Activated CD4-positive, alpha-beta T cell treated with anti-CD3 and anti-CD28 coated beads, Interleukin-2, amount 50 U/mL, for 48 hours (primary cell): ENCODE data around the gene AUH.

Experiments
- DNase-seq, 2 experiments: peaks; one replicate each; pipeline ENCODE4 v3.0.0-alpha.2; 2020

The AUH gene

DNA sequence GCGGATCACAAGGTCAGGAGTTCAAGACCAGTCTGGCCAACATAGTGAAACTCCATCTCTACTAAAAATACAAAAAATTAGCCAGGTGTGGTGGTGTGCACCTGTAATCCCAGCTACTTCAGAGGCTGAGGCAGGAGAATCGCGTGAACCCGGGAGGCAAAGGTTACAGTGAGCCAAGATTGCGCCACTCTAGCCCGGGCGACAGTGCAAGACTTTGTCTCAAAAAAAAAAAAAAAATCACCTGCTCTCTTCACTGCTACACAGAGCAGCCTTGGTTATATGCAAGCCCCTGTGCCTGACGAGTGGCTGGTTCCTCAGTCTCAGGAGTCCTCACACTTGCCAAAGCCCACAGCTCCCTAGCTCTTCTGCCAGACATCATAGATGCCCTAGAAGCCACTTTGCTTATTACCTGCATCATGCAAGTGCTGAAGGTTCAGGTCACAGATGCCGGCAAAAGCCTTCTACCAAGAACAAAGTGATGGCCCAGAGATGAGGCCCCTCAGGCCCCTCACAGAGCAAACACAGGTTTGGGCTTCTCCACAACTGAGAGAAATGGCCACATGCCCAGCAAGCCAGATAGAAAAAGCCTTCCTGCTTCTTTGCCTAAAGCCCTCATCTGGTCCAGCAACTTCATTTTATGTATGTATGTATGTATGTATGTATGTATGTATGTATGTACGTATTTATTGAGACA is 176.4 kb downstream of the AUH start:
- DNase-seq, result no peak

- no peak for DNase-seq
These were observed 179.1 kb downstream of the AUH start for GRCh38 chr9:91182429-91183225.

GRCh38 chr9:91181541-91181940 is 180.2 kb downstream of the AUH start:
- DNase-seq, result no peak

DNA sequence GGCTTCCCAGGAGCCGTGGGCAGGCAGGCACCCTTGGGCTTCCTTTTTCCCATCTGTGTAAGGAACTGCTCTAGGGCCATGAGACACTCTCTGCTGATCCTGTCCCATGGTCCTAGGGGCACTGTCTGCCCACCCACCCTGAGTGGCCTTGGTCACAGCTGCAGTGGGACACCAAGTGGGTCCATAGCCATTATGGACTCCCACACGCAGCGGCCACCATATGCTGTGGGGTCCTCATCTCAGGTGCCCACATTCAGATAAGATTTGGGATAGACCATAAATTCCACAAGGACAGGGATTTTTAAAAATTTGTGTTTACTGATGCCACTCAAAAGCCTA is 180.8 kb downstream of the AUH start:
- no peak for DNase-seq

DNA sequence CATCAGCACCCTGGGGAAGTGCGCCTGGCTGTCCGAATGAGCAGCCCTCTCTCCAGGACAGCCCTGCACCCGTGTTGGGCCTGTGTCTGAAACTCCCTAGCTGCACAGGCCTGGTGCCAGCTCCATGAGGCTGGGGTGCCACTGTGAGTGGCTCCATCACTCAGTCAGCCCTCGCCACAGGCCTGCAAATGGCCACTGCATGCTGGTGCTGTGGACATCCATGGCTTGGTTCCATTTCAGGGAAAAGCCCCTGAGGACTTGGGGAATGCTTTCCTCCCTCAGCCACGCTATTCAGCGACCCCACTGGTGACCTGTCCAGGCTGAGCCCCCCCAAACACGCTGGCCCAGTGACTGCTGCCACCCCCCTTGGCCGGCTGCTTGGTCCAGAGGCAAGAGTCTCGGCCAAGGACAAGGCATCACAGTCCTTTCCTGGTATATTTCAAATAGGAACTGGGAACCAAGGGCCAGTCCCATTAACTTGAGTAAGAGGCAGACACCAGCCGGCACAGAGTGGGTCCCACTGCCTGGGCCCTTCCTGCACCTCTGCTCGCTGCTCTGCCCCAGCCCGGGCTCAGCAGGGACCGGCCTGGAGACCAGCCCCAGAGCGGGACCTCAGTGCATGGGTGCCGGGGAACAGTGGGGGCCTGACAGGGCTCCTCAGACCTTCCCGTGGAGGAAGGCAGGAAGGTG is 181.3 kb downstream of the AUH start:
- no peak for DNase-seq

- no peak for DNase-seq
These were observed 182.2 kb downstream of the AUH start for GRCh38 chr9:91179237-91180138.

GRCh38 chr9:91178281-91179236 is 183.2 kb downstream of the AUH start:
- DNase-seq, result no peak

- peak in 1 of 2 experiments; percentile 65 for DNase-seq
These were observed 183.9 kb downstream of the AUH start for GRCh38 chr9:91177661-91178280.

DNA sequence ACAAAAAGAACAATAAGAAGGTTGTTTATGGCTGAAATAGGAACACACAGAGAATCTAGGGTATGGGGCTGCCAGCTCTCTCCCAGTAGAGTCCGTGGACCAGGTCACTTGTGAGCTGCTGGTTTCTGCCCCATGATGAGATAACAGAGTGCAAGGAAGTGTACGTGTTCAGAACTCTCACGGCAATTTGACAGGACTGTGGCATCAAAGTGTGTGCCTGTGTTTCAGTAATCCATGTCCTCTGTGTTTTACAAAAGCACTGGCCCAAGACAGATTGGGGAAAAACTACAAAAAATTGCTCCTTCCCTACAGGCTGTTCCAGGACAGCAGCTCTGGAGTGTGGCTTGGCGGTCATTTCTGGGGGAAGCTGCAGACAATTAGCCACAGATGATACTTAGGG is 184.6 kb downstream of the AUH start:
- no peak for DNase-seq

GRCh38 chr9:91176426-91176825 is 185.3 kb downstream of the AUH start:
- DNase-seq, result no peak

DNA sequence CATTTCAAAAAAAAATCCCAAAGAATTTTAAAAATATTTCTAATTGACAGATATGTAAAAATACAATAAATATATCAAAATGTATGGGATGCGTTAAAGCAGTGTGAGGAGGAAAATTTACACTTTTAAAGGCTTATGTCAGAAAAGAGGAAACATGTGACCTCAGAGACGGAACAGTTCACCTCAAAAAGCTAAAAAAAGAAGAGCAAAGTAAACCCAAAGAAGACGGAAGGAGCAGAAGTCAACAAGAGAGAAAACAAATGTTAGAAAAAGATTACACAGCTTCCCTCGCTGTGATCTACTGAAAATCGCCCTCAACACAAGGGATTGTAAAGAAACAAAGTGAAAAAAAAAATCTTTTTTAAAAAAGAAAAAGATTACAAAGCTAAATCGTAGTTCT is 186.9 kb downstream of the AUH start:
- no peak for DNase-seq

GRCh38 chr9:91172329-91172728 is 189.4 kb downstream of the AUH start:
- DNase-seq, result no peak

DNA sequence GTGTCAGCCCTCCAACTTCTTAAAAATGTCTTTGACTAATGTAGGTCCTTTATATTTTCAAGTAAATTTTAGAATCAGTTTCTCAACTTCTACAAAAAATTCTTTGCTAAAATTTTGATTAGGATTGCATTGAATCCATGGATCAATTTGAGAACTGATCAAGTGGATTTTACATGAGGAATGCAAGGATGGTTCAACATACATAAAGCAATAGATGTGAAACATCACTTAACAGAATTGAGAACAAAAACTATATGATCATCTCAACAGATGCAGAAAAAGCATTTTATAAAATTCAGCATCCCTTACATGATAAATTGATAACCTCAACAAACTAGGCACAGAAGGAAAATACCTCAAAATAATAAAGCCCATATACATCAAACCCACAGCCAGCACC is 190.8 kb downstream of the AUH start:
- DNase-seq, result no peak

- DNase-seq, result no peak
These were observed 194.8 kb downstream of the AUH start for GRCh38 chr9:91166796-91167366.

DNA sequence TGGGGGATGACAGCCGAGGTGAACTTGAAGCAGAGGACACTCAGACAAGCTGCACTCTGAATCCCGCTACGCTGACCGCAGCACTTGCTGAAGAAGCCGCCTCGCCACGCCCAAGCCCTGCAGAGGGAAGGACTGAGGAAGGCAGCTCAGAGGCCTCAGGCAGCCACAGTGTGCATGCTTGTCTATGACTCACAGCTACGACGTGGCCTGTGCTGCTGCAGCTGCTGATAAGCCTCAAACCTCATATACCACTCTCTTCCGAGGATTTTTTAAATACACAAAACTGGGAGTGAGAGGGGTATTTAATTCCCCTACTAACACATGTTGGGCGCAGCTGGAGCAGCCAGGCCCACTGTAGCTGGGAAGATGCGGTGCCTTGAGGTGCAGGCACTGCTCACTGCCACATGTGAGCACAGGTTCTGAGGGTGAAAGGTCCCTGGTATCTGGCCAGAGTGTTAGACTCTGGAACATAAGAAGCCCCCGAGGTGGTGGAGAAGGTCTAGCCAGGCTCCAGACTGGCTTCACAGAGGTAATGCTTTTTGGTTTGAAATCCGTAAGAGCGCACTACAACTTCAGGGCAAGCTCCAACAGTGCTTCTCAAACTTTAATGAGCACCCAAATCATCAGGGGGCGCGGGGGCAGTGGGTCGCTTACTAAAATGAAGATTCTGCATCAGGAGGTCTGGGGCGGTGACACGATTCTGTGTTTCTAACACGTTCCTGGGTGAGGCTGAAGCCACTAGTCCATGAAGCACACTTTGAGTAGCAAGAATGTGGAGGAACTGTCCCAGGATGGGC is 196.8 kb downstream of the AUH start:
- peak; percentile 82 to 87 for DNase-seq
